ENCODE results near the gene NFIX.

Gene NFIX

GRCh38 chr19:13068085-13068846 is 73.0 kb downstream of the NFIX start:
- TF ChIP-seq, protein P1, sequence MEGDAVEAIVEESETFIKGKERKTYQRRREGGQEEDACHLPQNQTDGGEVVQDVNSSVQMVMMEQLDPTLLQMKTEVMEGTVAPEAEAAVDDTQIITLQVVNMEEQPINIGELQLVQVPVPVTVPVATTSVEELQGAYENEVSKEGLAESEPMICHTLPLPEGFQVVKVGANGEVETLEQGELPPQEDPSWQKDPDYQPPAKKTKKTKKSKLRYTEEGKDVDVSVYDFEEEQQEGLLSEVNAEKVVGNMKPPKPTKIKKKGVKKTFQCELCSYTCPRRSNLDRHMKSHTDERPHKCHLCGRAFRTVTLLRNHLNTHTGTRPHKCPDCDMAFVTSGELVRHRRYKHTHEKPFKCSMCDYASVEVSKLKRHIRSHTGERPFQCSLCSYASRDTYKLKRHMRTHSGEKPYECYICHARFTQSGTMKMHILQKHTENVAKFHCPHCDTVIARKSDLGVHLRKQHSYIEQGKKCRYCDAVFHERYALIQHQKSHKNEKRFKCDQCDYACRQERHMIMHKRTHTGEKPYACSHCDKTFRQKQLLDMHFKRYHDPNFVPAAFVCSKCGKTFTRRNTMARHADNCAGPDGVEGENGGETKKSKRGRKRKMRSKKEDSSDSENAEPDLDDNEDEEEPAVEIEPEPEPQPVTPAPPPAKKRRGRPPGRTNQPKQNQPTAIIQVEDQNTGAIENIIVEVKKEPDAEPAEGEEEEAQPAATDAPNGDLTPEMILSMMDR (conservative IDR thresholded peaks at IDR 0.05; ENCODE audit: low read depth, low read length): no peak
- no peaks in the 10 kb centered on the region for H3K36me3 ChIP-seq (ENCODE audit: insufficient read depth)
- H3K27me3 ChIP-seq (ENCODE audit: insufficient read depth, low read depth): peaks cover 38% of the 10 kb centered on the region
- H3K4me1 ChIP-seq (ENCODE audit: low read depth, poor library complexity, severe bottlenecking): no peaks in the 10 kb centered on the region
- H2AFZ ChIP-seq (ENCODE audit: low read depth): no peak overlapping the region
- no peak overlapping the region for H3K4me3 ChIP-seq (IDR thresholded peaks at IDR 0.05; ENCODE audit: insufficient read depth, low read depth, low read length)
- no peak overlapping the region for H3K27ac ChIP-seq
- H3K79me2 ChIP-seq (ENCODE audit: insufficient read depth, low read depth): no peaks in the 10 kb centered on the region
- H4K20me1 ChIP-seq (ENCODE audit: insufficient read depth): no peaks in the 10 kb centered on the region
- H3K9ac ChIP-seq: no peak overlapping the region
- no peak overlapping the region for H3K4me2 ChIP-seq

GRCh38 chr19:13069415-13070359 is 74.4 kb downstream of the NFIX start:
- H4K20me1 ChIP-seq (ENCODE audit: insufficient read depth): no peaks in the 10 kb centered on the region
- TF ChIP-seq, protein P1 (conservative IDR thresholded peaks at IDR 0.05; ENCODE audit: low read depth, low read length): no peak
- H3K27ac ChIP-seq: no peak overlapping the region
- no peaks in the 10 kb centered on the region for H3K79me2 ChIP-seq (ENCODE audit: insufficient read depth, low read depth)
- no peak overlapping the region for H3K9ac ChIP-seq
- H3K4me2 ChIP-seq: no peak overlapping the region
- H3K4me3 ChIP-seq (IDR thresholded peaks at IDR 0.05; ENCODE audit: insufficient read depth, low read depth, low read length): no peak overlapping the region
- H3K36me3 ChIP-seq (ENCODE audit: insufficient read depth): no peaks in the 10 kb centered on the region
- no peaks in the 10 kb centered on the region for H3K4me1 ChIP-seq (ENCODE audit: low read depth, poor library complexity, severe bottlenecking)
- H3K27me3 ChIP-seq (ENCODE audit: insufficient read depth, low read depth): peaks cover 51% of the 10 kb centered on the region
- H2AFZ ChIP-seq (ENCODE audit: low read depth): no peak overlapping the region; the same call in 1 of the 2 replicates

GRCh38 chr19:13070425-13071140 is 75.3 kb downstream of the NFIX start:
- Histone ChIP-seq H3K4me2 (no peak overlapping the region), H3K27me3 (ENCODE audit: insufficient read depth, low read depth) (peaks cover 59% of the 10 kb centered on the region), H3K4me3 (IDR thresholded peaks at IDR 0.05; ENCODE audit: insufficient read depth, low read depth, low read length) (no peak overlapping the region)

More at GRCh38 chr19:13070425-13071140, 75.3 kb downstream of the NFIX start:
- H3K27ac ChIP-seq: no peak overlapping the region
- no peaks in the 10 kb centered on the region for H4K20me1 ChIP-seq (ENCODE audit: insufficient read depth)
- H3K4me1 ChIP-seq (ENCODE audit: low read depth, poor library complexity, severe bottlenecking): no peaks in the 10 kb centered on the region
- H3K79me2 ChIP-seq (ENCODE audit: insufficient read depth, low read depth): no peaks in the 10 kb centered on the region
- H3K9ac ChIP-seq: no peak overlapping the region
- TF ChIP-seq, protein P1 (conservative IDR thresholded peaks at IDR 0.05; ENCODE audit: low read depth, low read length): no peak
- H3K36me3 ChIP-seq (ENCODE audit: insufficient read depth): no peaks in the 10 kb centered on the region
- no peak overlapping the region; the same call in 1 of the 2 replicates for H2AFZ ChIP-seq (ENCODE audit: low read depth)
